K562 (cell line): Measurements from ENCODE around the gene S100A10. TPM values are rescaled to one million over a fixed set of nuclear protein-coding genes. Genes with fewer than 3 reads are reported as not detected.

Source experiments
- BCL6 ChIP-seq: fragments of 250-450 bp; sonication (Bioruptor Pico); IDR thresholded peaks from 2 replicates; pipeline ENCODE4 v1.4.0; 2020
- CREB1 ChIP-seq, 2 experiments: sonication (generic) in 1 of 2; formaldehyde crosslinking in 1 of 2; IDR thresholded peaks; 2 replicates each; pipeline versions ENCODE4 v1.6.1 to v1.8.0; 2012 to 2022; ENCODE audit warnings: inconsistent platforms in 1 of 2, mild to moderate bottlenecking in 1 of 2, missing genetic modification reagents in 1 of 2, moderate library complexity in 1 of 2
- GABPB1 ChIP-seq: sonication (generic); formaldehyde crosslinking; IDR thresholded peaks from 2 replicates; pipeline ENCODE4 v1.8.0; 2022; ENCODE audit warnings: mild to moderate bottlenecking, missing genetic modification reagents
- HNRNPH1 ChIP-seq: fragments of 200-400 bp; formaldehyde crosslinking; optimal IDR thresholded peaks from 2 replicates; pipeline ENCODE3; 2017; ENCODE audit warnings: low read depth, mild to moderate bottlenecking, low read length, moderate library complexity
- MED1 ChIP-seq: sonication (generic); formaldehyde crosslinking; IDR thresholded peaks from 2 replicates; pipeline ENCODE4 v1.8.1; 2023; ENCODE audit warnings: missing genetic modification reagents, borderline replicate concordance
- NFIC ChIP-seq: fragments of 450-650 bp; IDR thresholded peaks from 2 replicates; pipeline ENCODE4 v1.6.1; 2017; ENCODE audit warnings: mild to moderate bottlenecking, inconsistent platforms
- NR2C2 ChIP-seq, 2 experiments: fragments of 200-800 bp in 1 of 2; sonication (Bioruptor generic) in 1 of 2; sonication (generic) in 1 of 2; formaldehyde crosslinking in 1 of 2; IDR thresholded peaks; 2 replicates each; pipeline versions ENCODE4 v1.6.1 to v1.8.0; 2016 to 2022; ENCODE audit warnings: mild to moderate bottlenecking in 1 of 2, missing compliant biosample characterization in 1 of 2, missing genetic modification characterization in 1 of 2, missing genetic modification reagents in 1 of 2
- RNF2 ChIP-seq: sonication (generic); IDR thresholded peaks from 2 replicates; pipeline ENCODE4 v1.6.1; 2016
- SIRT6 ChIP-seq: IDR thresholded peaks from one replicate; pipeline ENCODE4 v1.6.1; 2012; ENCODE audit warnings: low read depth, mild to moderate bottlenecking, control low read depth, inconsistent platforms, low read length, moderate library complexity
- SMARCA4 ChIP-seq: fragments of 450-650 bp; IDR thresholded peaks from 2 replicates; pipeline ENCODE4 v1.6.1; 2016
- SOX6 ChIP-seq: fragments of 450-650 bp; IDR thresholded peaks from 2 replicates; pipeline ENCODE4 v1.6.1; 2014; ENCODE audit warnings: mild to moderate bottlenecking
- SREBF1 ChIP-seq: fragments of 150-350 bp; IDR thresholded peaks from 2 replicates; pipeline ENCODE4 v1.6.1; 2014; ENCODE audit warnings: antibody characterized with exemption, low read depth, low read length, borderline replicate concordance
- ZFP36 ChIP-seq: fragments of 150-350 bp; IDR thresholded peaks from 2 replicates; pipeline ENCODE4 v1.6.1; 2018; ENCODE audit warnings: low read length, low read depth; ENCODE audit not compliant: partially characterized antibody
- ZNF561 ChIP-seq: fragments of 450-650 bp; formaldehyde crosslinking; conservative IDR thresholded peaks from 2 replicates; pipeline ENCODE4 v1.4.0; 2020; ENCODE audit warnings: mild to moderate bottlenecking, moderate library complexity
- ZNF57 ChIP-seq: fragments of 450-650 bp; formaldehyde crosslinking; IDR thresholded peaks from 2 replicates; pipeline ENCODE4 v1.4.0; 2020; ENCODE audit warnings: mild to moderate bottlenecking, moderate library complexity
- polyA plus RNA-seq, 8 experiments: library from polyadenylated mRNA; depleted of rRNA in 4 of 8; stranded (reverse) in 5 of 8; unstranded in 3 of 8; fragments of >200 nt; fragmentation: Nextera tagmentation in 2 of 8; fragmentation: Illumina TruSeq in 1 of 8; extraction: Ambion mirVana in 2 of 8; extraction: Trizol in 1 of 8; gene quantifications; 2 replicates each; pipeline versions ENCODE4 v1.2.1 to v1.2.3, GENCODE V29; 2011 to 2014; ENCODE audit warnings: inconsistent platforms in 1 of 8, missing spikeins in 1 of 8
- total RNA-seq, 7 experiments: library from RNA; depleted of rRNA in 6 of 7; stranded (reverse); fragments of >200 nt in 6 of 7; fragmentation: Illumina TruSeq in 2 of 7; extraction: Trizol in 2 of 7; gene quantifications; 2 replicates each; pipeline versions ENCODE4 v1.2.1 to v1.2.3, GENCODE V29; 2011 to 2021; ENCODE audit warnings: low replicate concordance in 1 of 7
- TF ChIP-seq, protein P1 (sequence below): fragments of 200-400 bp; formaldehyde crosslinking; IDR thresholded peaks from 2 replicates; pipeline ENCODE4 v1.6.1; 2017; ENCODE audit warnings: mild to moderate bottlenecking, low read depth, low read length, moderate library complexity
- TF ChIP-seq, protein P2 (sequence below): sonication (generic); formaldehyde crosslinking; IDR thresholded peaks from 2 replicates; pipeline ENCODE4 v1.8.0; 2023; ENCODE audit warnings: missing genetic modification reagents, mild to moderate bottlenecking, borderline replicate concordance
- TF ChIP-seq, protein P3 (sequence below): sonication (generic); formaldehyde crosslinking; IDR thresholded peaks from 2 replicates; pipeline ENCODE4 v1.8.1; 2022; ENCODE audit warnings: missing genetic modification reagents

Gene S100A10
- total and polyA plus RNA-seq, 9 of the 15 experiments (the other 6 are each of a cell fraction or from before 2014, with no cell fraction given), result 0.32 to 1.6 (median 0.50) TPM; not detected in 3

DNA sequence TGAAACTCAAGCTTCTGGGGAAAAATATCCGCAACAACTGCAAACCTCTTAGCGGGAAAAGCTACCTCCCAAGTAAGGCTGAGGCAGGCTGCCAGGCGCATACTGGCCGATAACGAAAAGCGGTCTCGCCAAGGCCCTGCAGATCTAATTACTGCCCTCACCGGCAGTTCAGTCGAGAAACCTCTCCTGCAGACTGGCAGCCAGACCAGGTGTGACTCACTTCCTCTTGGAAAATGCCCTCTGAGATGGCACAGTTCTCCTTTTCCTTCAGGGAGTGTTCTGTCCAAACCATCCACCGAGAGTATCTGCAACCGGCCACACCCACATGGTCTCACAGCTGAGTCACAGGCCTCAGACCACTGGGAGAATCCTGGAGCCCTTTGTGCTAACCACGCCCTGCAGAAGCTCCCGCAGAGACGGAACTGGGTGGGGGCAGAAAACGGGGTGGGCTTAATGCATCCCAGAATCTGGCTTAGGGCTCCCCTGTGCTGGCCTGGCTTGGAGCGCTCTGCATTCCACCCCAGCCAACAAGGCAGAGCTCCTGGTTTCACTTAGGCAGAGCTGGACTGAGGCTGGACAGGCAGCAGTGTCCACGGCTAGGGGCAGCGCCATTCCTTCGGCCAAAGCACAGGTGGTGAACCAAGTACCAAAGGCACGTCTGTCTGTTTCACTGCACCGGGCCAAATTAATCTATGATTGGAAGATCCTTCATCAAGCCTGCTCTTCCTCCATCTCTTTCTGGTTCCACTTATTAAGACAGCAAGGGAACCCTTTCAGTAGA lies 1.2 kb downstream of the S100A10 start (continued):
- TF ChIP-seq, protein P1, sequence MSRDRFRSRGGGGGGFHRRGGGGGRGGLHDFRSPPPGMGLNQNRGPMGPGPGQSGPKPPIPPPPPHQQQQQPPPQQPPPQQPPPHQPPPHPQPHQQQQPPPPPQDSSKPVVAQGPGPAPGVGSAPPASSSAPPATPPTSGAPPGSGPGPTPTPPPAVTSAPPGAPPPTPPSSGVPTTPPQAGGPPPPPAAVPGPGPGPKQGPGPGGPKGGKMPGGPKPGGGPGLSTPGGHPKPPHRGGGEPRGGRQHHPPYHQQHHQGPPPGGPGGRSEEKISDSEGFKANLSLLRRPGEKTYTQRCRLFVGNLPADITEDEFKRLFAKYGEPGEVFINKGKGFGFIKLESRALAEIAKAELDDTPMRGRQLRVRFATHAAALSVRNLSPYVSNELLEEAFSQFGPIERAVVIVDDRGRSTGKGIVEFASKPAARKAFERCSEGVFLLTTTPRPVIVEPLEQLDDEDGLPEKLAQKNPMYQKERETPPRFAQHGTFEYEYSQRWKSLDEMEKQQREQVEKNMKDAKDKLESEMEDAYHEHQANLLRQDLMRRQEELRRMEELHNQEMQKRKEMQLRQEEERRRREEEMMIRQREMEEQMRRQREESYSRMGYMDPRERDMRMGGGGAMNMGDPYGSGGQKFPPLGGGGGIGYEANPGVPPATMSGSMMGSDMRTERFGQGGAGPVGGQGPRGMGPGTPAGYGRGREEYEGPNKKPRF, result no peak
- TF ChIP-seq SMARCA4 (0 out of 2 replicates have a peak, but pooled peaks have one; percentile 16), ZFP36 (peak; percentile 77), SOX6 (no peak), ZNF561 (CRISPR knock-in tag) (no peak), NFIC (peak; percentile 34; the same call in 1 of the 2 replicates), SREBF1 (no peak), ZNF57 (CRISPR knock-in tag) (no peak), NR2C2 (CRISPR knock-in tag; IDR thresholded peaks at IDR 0.05) (no peak), NR2C2 (tag; IDR thresholded peaks at IDR 0.05) (no peak), HNRNPH1 (no peak), GABPB1 (no peak), BCL6 (CRISPR knock-in tag) (no peak), CREB1 (IDR thresholded peaks at IDR 0.05) (no peak), CREB1 (CRISPR knock-in tag; IDR thresholded peaks at IDR 0.05) (no peak), SIRT6 (no peak), RNF2 (peak; percentile 79; the same call in 1 of the 2 replicates), MED1 (CRISPR knock-in tag) (no peak)
- TF ChIP-seq, protein P2, sequence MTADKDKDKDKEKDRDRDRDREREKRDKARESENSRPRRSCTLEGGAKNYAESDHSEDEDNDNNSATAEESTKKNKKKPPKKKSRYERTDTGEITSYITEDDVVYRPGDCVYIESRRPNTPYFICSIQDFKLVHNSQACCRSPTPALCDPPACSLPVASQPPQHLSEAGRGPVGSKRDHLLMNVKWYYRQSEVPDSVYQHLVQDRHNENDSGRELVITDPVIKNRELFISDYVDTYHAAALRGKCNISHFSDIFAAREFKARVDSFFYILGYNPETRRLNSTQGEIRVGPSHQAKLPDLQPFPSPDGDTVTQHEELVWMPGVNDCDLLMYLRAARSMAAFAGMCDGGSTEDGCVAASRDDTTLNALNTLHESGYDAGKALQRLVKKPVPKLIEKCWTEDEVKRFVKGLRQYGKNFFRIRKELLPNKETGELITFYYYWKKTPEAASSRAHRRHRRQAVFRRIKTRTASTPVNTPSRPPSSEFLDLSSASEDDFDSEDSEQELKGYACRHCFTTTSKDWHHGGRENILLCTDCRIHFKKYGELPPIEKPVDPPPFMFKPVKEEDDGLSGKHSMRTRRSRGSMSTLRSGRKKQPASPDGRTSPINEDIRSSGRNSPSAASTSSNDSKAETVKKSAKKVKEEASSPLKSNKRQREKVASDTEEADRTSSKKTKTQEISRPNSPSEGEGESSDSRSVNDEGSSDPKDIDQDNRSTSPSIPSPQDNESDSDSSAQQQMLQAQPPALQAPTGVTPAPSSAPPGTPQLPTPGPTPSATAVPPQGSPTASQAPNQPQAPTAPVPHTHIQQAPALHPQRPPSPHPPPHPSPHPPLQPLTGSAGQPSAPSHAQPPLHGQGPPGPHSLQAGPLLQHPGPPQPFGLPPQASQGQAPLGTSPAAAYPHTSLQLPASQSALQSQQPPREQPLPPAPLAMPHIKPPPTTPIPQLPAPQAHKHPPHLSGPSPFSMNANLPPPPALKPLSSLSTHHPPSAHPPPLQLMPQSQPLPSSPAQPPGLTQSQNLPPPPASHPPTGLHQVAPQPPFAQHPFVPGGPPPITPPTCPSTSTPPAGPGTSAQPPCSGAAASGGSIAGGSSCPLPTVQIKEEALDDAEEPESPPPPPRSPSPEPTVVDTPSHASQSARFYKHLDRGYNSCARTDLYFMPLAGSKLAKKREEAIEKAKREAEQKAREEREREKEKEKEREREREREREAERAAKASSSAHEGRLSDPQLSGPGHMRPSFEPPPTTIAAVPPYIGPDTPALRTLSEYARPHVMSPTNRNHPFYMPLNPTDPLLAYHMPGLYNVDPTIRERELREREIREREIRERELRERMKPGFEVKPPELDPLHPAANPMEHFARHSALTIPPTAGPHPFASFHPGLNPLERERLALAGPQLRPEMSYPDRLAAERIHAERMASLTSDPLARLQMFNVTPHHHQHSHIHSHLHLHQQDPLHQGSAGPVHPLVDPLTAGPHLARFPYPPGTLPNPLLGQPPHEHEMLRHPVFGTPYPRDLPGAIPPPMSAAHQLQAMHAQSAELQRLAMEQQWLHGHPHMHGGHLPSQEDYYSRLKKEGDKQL, result no peak
- TF ChIP-seq, protein P3, sequence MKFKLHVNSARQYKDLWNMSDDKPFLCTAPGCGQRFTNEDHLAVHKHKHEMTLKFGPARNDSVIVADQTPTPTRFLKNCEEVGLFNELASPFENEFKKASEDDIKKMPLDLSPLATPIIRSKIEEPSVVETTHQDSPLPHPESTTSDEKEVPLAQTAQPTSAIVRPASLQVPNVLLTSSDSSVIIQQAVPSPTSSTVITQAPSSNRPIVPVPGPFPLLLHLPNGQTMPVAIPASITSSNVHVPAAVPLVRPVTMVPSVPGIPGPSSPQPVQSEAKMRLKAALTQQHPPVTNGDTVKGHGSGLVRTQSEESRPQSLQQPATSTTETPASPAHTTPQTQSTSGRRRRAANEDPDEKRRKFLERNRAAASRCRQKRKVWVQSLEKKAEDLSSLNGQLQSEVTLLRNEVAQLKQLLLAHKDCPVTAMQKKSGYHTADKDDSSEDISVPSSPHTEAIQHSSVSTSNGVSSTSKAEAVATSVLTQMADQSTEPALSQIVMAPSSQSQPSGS (CRISPR knock-in tag), result no peak
